HG03196 (cell line): ENCODE measurements around the gene TRPM7.
"Not testable (repeated sequence)": the region's sequence is repeated elsewhere in the genome, so short reads cannot be mapped to it uniquely, and the experiment has no call there.

Experiments used
- ATAC-seq: cut with Tn5 transposase; IDR thresholded peaks from one replicate; pipeline ENCODE4 v1.9.1; 2021; ENCODE audit not compliant: unreplicated experiment

Gene TRPM7

DNA sequence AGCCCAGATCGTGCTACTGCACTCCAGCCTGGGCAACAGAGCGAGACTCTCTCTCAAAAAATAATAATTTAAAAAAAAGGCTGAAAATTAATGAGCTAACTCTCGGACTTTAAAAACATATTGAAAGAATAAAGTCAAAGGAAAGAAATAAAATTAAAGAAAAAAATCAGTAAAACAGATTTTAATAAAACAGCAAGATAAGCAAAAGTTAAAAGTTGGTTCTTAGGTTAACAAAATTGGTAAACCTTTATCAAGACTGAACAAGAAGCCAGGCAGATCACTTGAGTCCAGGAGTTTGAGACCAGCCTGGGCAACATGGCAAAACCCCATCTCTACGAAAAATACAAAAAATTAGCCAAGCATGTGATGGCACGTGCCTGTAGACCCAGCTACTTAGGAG, 20.7 kb downstream of the TRPM7 start:
- ATAC-seq = no peak

- no peak for ATAC-seq
These were observed 31.0 kb downstream of the TRPM7 start for GRCh38 chr15:50655555-50655954.

- ATAC-seq = no peak
These were observed 33.3 kb downstream of the TRPM7 start for GRCh38 chr15:50653156-50653743.

DNA sequence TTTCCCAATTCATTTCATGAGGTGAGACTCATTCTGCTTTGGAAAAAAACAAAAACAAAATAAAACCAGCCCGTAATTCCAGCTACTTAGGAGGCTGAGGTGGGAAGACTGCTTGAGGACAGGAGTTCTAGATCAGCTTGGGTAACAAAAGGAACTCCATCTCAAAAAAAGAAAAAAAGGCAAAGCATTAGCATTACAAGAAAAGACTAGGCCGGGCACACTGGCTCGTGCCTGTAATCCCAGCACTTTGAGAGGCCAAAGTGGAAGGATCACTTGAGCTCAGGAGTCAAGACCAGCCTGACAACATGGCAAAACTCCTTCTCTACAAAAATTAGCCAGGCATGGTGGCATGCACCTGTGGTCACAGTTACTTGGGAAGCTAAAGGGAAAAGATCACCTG, 33.9 kb downstream of the TRPM7 start:
- no peak for ATAC-seq

GRCh38 chr15:50641318-50641717, 45.3 kb downstream of the TRPM7 start:
- no peak for ATAC-seq

GRCh38 chr15:50636146-50636545, 50.5 kb downstream of the TRPM7 start:
- ATAC-seq = no peak

DNA sequence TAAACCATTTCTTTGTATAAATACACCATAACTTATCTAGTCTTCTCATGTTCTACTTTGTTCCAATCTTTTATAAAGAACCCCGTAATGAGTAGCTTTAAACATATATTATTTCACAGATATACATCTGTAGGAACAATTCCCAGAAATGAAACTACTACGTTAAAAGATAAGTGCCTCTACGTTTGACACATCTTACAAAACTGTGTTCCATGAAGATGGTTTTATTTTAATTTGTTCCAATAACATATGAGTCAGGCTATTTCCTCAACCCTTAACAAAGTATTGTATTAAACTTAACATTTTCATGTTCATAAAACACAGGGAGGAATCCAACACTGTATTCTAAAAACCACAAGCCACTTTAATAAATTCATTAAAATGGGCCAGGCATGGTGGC, 52.9 kb downstream of the TRPM7 start:
- ATAC-seq = no peak

GRCh38 chr15:50628421-50628820, 58.2 kb downstream of the TRPM7 start:
- no peak for ATAC-seq

DNA sequence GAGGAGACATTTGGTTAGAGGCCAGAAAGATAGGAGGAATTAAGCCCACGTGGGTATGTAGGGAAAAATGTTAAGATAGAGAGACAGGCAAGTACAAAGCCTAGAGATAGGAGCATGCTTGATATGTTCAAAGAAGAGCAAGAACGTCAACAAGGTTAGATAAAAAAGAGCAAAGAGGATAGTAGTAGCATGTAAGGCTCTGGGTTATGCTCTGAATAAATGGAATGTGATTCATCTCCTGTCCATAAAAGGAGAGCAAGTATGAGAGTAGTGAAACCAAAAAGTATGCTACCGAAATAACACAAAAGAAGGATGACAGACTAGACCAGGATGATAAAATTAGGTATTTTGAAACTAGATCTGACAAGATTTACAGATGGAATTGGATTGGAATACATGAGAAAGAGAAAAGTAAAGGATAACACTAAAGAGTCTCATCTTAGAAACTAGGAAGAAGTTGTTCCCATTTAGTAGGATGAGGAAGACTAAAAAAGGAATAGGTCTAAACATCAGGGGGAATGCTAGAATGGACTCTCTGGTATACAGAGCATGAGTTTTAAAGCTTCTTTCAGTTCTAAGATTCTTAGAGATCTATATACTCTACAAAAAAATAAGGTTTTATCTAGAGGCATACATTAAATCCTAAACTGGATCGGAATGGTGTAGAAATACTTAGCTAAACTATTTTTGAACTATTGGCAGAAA, 59.1 kb downstream of the TRPM7 start:
- ATAC-seq = no peak

GRCh38 chr15:50624616-50625168, 61.9 kb downstream of the TRPM7 start:
- ATAC-seq = no peak

- not testable (repeated sequence) for ATAC-seq
These were observed 64.1 kb downstream of the TRPM7 start for GRCh38 chr15:50622361-50622943.

DNA sequence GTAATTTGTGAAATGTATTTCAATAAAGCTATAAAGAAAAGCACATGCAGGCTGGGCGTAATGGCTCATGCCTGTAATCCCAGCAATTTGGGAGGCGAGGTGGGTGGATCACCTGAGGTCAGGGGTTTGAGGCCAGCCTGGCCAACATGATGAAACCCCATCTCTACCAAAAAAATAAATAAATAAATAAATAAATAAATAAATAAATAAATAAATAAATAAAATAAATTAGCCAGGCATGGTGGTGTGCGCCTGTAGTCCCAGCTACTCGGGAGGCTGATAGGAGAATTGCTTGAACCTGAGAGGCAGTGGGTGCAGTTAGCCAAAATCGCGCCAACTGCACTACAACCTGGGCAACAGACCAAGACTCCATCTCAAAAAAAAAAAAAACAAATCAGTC, 69.6 kb downstream of the TRPM7 start:
- not testable (repeated sequence) for ATAC-seq

GRCh38 chr15:50616554-50616953, 70.0 kb downstream of the TRPM7 start:
- not testable (repeated sequence) for ATAC-seq

DNA sequence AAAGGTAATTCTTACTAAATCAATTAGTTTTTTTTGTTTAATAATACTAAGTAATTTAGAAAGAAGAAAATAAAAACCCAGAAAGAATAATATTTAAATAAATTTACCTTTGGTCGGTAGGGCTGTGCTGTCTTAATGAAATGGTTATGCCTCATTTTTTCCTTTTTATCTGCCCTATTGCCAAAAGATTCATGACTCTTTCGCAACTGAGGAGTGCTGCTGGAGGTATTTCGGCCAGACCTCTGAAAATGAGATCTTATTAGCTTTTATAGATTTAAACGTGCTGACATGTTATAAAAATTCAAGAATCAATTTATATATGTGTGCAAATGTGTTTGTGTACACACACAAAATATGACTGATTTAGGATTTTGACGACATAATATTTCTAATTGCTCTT, 73.0 kb downstream of the TRPM7 start:
- ATAC-seq = no peak

- no peak for ATAC-seq
These were observed 79.5 kb downstream of the TRPM7 start for GRCh38 chr15:50607129-50607528.

GRCh38 chr15:50605462-50605861, 81.1 kb downstream of the TRPM7 start:
- no peak for ATAC-seq

- not testable (repeated sequence) for ATAC-seq
These were observed 84.6 kb downstream of the TRPM7 start for GRCh38 chr15:50602028-50602427.

DNA sequence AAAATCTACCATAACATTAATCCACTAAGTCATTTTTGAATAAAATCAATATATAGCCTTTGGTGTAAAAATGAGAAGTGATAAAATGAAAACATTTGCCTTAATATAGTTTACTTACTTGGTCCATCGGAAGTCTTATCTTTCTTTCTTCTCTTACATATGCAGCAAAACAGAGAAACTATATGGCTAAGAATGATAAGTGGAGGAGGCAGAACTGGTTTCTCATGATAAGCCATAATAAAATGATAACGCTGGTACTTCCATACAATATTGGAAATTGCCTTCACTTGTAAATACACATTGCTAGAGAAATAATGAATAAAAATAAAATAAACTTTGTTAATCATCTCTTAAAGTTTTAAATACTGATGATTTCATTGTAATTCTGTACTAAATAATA, 92.3 kb downstream of the TRPM7 start:
- ATAC-seq = no peak

GRCh38 chr15:50593761-50594160, 92.8 kb downstream of the TRPM7 start:
- no peak for ATAC-seq

DNA sequence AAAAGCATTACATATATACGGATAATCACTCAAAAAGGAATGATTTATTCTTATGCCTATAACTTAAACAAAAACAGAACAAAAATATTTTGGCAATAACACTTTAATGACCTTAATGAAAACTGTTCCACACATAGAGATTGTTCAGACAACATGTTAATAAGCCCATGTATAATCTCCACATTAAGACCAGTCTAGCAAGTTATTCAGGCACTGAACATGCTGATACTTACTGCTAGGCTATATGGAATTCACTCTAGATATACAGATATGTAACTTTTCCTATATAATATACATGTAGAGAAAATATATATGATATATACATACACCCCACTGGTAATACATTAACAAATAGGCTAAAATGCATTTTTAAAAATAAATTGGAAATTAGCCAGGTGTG, 96.3 kb downstream of the TRPM7 start:
- ATAC-seq = no peak

GRCh38 chr15:50577492-50577891, 109.1 kb downstream of the TRPM7 start:
- no peak for ATAC-seq

- no peak for ATAC-seq
These were observed 110.4 kb downstream of the TRPM7 start for GRCh38 chr15:50576166-50576565.
